GM19467 (cell line): ENCODE results near the gene KIAA0319L.
"Not testable (repeated sequence)": the region's sequence is repeated elsewhere in the genome, so short reads cannot be mapped to it uniquely, and the experiment has no call there.

Experiments
- ATAC-seq: cut with Tn5 transposase; IDR thresholded peaks from one replicate; pipeline ENCODE4 v1.9.1; 2021; ENCODE audit warnings: mild to moderate bottlenecking, moderate library complexity; ENCODE audit not compliant: unreplicated experiment

KIAA0319L gene

GRCh38 chr1:35557118-35557610, at the start of gene KIAA0319L:
TSS of gene KIAA0319L (minus strand) at chr1:35557403. CDS start at chr1:35554491, 2,912 bp downstream.
- peak; percentile 70 for ATAC-seq

- no peak for ATAC-seq
Measured at GRCh38 chr1:35605867-35606182, 48.6 kb upstream of the KIAA0319L start.

- ATAC-seq = no peak
Measured at GRCh38 chr1:35605071-35605866, 48.1 kb upstream of the KIAA0319L start.

- ATAC-seq = no peak
Measured at GRCh38 chr1:35603941-35604340, 46.7 kb upstream of the KIAA0319L start.

- no peak for ATAC-seq
Measured at GRCh38 chr1:35603468-35603867, 46.3 kb upstream of the KIAA0319L start.

GRCh38 chr1:35600593-35600992, 43.4 kb upstream of the KIAA0319L start:
- no peak for ATAC-seq

- ATAC-seq = no peak
Measured at GRCh38 chr1:35599411-35599810, 42.2 kb upstream of the KIAA0319L start.

- no peak for ATAC-seq
Measured at GRCh38 chr1:35598895-35599294, 41.7 kb upstream of the KIAA0319L start.

- no peak for ATAC-seq
Measured at GRCh38 chr1:35597870-35598269, 40.7 kb upstream of the KIAA0319L start.

- no peak for ATAC-seq
Measured at GRCh38 chr1:35595684-35596083, 38.5 kb upstream of the KIAA0319L start.

GRCh38 chr1:35594005-35594760, 37.0 kb upstream of the KIAA0319L start:
- no peak for ATAC-seq

GRCh38 chr1:35592991-35593769, 36.0 kb upstream of the KIAA0319L start:
- no peak for ATAC-seq

GRCh38 chr1:35591211-35591610, 34.0 kb upstream of the KIAA0319L start:
- no peak for ATAC-seq

- no peak for ATAC-seq
Measured at GRCh38 chr1:35590476-35591040, 33.4 kb upstream of the KIAA0319L start.

- ATAC-seq = no peak
Measured at GRCh38 chr1:35589516-35590427, 32.6 kb upstream of the KIAA0319L start.

GRCh38 chr1:35588197-35588910, 31.2 kb upstream of the KIAA0319L start:
- ATAC-seq = no peak

- no peak for ATAC-seq
Measured at GRCh38 chr1:35587736-35588135, 30.5 kb upstream of the KIAA0319L start.

GRCh38 chr1:35586808-35587207, 29.6 kb upstream of the KIAA0319L start:
- no peak for ATAC-seq

GRCh38 chr1:35585805-35586204, 28.6 kb upstream of the KIAA0319L start:
- ATAC-seq = not testable (repeated sequence)
